Measurements from ENCODE around the gene FZD8. TPM values are rescaled to one million over a fixed set of nuclear protein-coding genes. Genes with fewer than 3 reads are reported as not detected.

Gene FZD8
- polyA plus RNA-seq, 2 of the 4 experiments (the other 2 are of a cell fraction): 4.4 to 13.4 TPM

DNA sequence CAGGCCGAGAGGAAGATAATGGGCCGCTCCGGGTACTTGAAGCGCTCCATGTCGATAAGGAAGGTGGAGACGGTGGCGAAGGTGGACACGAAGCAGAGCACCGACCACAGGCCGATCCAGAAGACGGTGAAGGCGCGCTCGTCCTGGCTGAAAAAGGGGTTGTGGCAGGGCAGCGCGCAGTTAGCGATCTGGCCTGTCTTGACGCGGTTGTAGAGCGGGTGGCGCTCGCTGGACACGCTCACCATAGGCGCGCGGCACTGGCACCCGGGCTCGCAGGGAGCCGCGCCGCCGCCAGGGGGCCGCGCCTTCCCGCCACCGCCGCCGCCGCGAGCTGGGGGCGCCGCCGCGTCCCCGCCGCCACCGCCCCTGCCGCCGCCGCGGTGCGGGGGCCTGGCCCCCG, 1.6 kb downstream of the FZD8 start:
- peak; percentile 56 to 85 for DNase-seq (ENCODE audit: low read depth in 1 of 2, low spot score in 1 of 2)
- Histone ChIP-seq H3K4me3 (peak overlapping the region; percentile 70), H3K4me2 (peak overlapping the region; percentile 99), H3K4me1 (peaks cover 35% of the 10 kb centered on the region), H3K27ac (peak overlapping the region; percentile 83 to 95; a peak in 5 of 6 replicates), H3K9me3 (no peaks in the 10 kb centered on the region)
- no peak for FAIRE-seq
- ChIA-PET CTCF (interaction anchor here (0.5 to 10.4 kb wide), 12 partner anchors 10 to 1240 kb away, joined by 3 to 105 read pairs (median 4); no protein-coding TSS in a partner anchor), POLR2A (interaction anchor here (1.3 to 1.5 kb wide), 2 partner anchors 1085 to 1139 kb away, joined by 4 read pairs; no protein-coding TSS in a partner anchor)
- ATAC-seq: peak; percentile 23 to 55
- under 1% methylated on average over 28 of the region's 53 CpGs for WGBS (ENCODE audit: missing lambda C conversion rate)
- TF ChIP-seq SMC3 (IDR thresholded peaks at IDR 0.05) (peak; percentile 52; the same call in 2 of the 3 replicates), PHF8 (IDR thresholded peaks at IDR 0.05; ENCODE audit: borderline replicate concordance, low read depth) (no peak), BHLHE40 (IDR thresholded peaks at IDR 0.05; ENCODE audit: low read depth, low read length) (no peak), POLR2AphosphoS2 (conservative IDR thresholded peaks at IDR 0.05; ENCODE audit: low read length) (no peak), MAZ (IDR thresholded peaks at IDR 0.05; ENCODE audit: borderline replicate concordance, low read depth, low read length) (no peak), CBX8 (IDR thresholded peaks at IDR 0.05) (no peak), CBX2 (IDR thresholded peaks at IDR 0.05; ENCODE audit: borderline replicate concordance, low read depth) (no peak), KDM5A (IDR thresholded peaks at IDR 0.05) (no peak), RCOR1 (IDR thresholded peaks at IDR 0.05; ENCODE audit: low read depth, low read length) (no peak), POLR2A (IDR thresholded peaks at IDR 0.05; ENCODE audit: low read length) (no peak; the same call in 1 of the 2 replicates), HEYL (CRISPR knock-in tag; IDR thresholded peaks at IDR 0.05) (no peak), JUN (IDR thresholded peaks at IDR 0.05) (0 out of 5 replicates have a peak, but pooled peaks of 1 of the 2 experiments have one; percentile 16), MYC (IDR thresholded peaks at IDR 0.05; ENCODE audit: borderline replicate concordance, low read length) (0 out of 2 replicates have a peak, but pooled peaks have one; percentile 4), SREBF2 (IDR thresholded peaks at IDR 0.05) (no peak), HDAC2 (IDR thresholded peaks at IDR 0.05) (no peak), JUNB (IDR thresholded peaks at IDR 0.05) (no peak), RARB (CRISPR knock-in tag; IDR thresholded peaks at IDR 0.05) (no peak), RAD21 (conservative IDR thresholded peaks at IDR 0.05 in 1 of 2, IDR thresholded peaks at IDR 0.05 in 1 of 2) (peak; percentile 30 to 33; a peak in 2 of 5 replicates), EP300 (IDR thresholded peaks at IDR 0.05) (no peak), RNF2 (IDR thresholded peaks at IDR 0.05; ENCODE audit: borderline replicate concordance, low read depth) (no peak), ZFP36 (IDR thresholded peaks at IDR 0.05; ENCODE audit: borderline replicate concordance, partially characterized antibody) (no peak), RFX5 (IDR thresholded peaks at IDR 0.05) (no peak)
- TF ChIP-seq, protein P1, sequence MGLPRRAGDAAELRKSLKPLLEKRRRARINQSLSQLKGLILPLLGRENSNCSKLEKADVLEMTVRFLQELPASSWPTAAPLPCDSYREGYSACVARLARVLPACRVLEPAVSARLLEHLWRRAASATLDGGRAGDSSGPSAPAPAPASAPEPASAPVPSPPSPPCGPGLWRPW (IDR thresholded peaks at IDR 0.05): no peak
- TF ChIP-seq, protein P2, sequence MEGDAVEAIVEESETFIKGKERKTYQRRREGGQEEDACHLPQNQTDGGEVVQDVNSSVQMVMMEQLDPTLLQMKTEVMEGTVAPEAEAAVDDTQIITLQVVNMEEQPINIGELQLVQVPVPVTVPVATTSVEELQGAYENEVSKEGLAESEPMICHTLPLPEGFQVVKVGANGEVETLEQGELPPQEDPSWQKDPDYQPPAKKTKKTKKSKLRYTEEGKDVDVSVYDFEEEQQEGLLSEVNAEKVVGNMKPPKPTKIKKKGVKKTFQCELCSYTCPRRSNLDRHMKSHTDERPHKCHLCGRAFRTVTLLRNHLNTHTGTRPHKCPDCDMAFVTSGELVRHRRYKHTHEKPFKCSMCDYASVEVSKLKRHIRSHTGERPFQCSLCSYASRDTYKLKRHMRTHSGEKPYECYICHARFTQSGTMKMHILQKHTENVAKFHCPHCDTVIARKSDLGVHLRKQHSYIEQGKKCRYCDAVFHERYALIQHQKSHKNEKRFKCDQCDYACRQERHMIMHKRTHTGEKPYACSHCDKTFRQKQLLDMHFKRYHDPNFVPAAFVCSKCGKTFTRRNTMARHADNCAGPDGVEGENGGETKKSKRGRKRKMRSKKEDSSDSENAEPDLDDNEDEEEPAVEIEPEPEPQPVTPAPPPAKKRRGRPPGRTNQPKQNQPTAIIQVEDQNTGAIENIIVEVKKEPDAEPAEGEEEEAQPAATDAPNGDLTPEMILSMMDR (IDR thresholded peaks at IDR 0.05): peak; percentile 43
- TF ChIP-seq, protein P3, sequence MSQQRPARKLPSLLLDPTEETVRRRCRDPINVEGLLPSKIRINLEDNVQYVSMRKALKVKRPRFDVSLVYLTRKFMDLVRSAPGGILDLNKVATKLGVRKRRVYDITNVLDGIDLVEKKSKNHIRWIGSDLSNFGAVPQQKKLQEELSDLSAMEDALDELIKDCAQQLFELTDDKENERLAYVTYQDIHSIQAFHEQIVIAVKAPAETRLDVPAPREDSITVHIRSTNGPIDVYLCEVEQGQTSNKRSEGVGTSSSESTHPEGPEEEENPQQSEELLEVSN (IDR thresholded peaks at IDR 0.05; ENCODE audit: borderline replicate concordance, low read depth): no peak
- TF ChIP-seq, protein P4, sequence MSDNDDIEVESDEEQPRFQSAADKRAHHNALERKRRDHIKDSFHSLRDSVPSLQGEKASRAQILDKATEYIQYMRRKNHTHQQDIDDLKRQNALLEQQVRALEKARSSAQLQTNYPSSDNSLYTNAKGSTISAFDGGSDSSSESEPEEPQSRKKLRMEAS (IDR thresholded peaks at IDR 0.05): no peak
- TF ChIP-seq, protein P5, sequence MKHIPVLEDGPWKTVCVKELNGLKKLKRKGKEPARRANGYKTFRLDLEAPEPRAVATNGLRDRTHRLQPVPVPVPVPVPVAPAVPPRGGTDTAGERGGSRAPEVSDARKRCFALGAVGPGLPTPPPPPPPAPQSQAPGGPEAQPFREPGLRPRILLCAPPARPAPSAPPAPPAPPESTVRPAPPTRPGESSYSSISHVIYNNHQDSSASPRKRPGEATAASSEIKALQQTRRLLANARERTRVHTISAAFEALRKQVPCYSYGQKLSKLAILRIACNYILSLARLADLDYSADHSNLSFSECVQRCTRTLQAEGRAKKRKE (CRISPR knock-in tag; IDR thresholded peaks at IDR 0.05; ENCODE audit: low read depth): no peak
- TF ChIP-seq, protein P6, sequence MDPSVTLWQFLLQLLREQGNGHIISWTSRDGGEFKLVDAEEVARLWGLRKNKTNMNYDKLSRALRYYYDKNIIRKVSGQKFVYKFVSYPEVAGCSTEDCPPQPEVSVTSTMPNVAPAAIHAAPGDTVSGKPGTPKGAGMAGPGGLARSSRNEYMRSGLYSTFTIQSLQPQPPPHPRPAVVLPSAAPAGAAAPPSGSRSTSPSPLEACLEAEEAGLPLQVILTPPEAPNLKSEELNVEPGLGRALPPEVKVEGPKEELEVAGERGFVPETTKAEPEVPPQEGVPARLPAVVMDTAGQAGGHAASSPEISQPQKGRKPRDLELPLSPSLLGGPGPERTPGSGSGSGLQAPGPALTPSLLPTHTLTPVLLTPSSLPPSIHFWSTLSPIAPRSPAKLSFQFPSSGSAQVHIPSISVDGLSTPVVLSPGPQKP (IDR thresholded peaks at IDR 0.05; ENCODE audit: low read depth, low read length): no peak
- TF ChIP-seq, protein P7, sequence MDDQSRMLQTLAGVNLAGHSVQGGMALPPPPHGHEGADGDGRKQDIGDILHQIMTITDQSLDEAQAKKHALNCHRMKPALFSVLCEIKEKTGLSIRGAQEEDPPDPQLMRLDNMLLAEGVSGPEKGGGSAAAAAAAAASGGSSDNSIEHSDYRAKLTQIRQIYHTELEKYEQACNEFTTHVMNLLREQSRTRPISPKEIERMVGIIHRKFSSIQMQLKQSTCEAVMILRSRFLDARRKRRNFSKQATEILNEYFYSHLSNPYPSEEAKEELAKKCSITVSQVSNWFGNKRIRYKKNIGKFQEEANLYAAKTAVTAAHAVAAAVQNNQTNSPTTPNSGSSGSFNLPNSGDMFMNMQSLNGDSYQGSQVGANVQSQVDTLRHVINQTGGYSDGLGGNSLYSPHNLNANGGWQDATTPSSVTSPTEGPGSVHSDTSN (IDR thresholded peaks at IDR 0.05): no peak
- TF ChIP-seq, protein P8, sequence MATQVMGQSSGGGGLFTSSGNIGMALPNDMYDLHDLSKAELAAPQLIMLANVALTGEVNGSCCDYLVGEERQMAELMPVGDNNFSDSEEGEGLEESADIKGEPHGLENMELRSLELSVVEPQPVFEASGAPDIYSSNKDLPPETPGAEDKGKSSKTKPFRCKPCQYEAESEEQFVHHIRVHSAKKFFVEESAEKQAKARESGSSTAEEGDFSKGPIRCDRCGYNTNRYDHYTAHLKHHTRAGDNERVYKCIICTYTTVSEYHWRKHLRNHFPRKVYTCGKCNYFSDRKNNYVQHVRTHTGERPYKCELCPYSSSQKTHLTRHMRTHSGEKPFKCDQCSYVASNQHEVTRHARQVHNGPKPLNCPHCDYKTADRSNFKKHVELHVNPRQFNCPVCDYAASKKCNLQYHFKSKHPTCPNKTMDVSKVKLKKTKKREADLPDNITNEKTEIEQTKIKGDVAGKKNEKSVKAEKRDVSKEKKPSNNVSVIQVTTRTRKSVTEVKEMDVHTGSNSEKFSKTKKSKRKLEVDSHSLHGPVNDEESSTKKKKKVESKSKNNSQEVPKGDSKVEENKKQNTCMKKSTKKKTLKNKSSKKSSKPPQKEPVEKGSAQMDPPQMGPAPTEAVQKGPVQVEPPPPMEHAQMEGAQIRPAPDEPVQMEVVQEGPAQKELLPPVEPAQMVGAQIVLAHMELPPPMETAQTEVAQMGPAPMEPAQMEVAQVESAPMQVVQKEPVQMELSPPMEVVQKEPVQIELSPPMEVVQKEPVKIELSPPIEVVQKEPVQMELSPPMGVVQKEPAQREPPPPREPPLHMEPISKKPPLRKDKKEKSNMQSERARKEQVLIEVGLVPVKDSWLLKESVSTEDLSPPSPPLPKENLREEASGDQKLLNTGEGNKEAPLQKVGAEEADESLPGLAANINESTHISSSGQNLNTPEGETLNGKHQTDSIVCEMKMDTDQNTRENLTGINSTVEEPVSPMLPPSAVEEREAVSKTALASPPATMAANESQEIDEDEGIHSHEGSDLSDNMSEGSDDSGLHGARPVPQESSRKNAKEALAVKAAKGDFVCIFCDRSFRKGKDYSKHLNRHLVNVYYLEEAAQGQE (IDR thresholded peaks at IDR 0.05): no peak

All from A549 (cell line).